NCI-H2227 (cell line): ENCODE data around the gene DTNBP1.

ENCODE experiments used
- DNase-seq: peaks from one replicate; lab custom pipeline; 2025; ENCODE audit not compliant: unreplicated experiment; lab: John Stamatoyannopoulos, UW

DTNBP1 gene

DNA sequence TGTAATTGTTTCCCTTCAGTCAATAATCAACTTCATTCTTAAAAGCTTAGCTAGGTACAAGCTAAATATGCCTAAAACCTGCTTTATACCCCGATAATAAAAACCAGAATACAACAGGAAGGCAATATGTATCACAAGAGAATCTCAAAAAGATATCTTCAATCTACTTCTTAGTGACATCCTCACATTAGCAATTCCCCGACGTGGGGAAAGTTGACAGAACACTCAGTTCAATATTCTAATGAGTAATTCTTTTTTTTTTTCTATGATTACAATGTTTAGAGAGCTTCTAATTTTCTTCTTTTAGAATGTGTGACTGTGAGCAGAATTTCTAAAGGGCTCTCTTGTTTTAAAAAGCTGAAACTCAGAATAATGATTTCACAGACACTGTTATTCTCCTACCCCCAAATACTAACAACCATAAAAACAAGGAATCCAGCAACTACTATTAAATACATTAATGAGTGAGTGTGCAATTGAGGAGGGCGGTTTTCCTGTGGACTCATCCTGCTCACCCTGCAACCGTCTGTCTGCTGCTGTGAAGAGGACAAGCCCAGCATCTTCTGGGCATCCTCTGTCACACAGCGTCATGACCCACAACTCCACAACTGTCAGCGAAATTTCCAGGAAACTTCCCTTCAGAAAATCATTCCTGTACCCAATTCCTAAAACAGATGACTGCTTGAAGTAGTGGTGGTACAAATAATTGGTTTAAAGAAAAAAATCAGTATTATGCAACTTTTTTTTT lies 68.1 kb downstream of the DTNBP1 start:
- no peak for DNase-seq

GRCh38 chr6:15593798-15594197 lies 69.0 kb downstream of the DTNBP1 start:
- no peak for DNase-seq

GRCh38 chr6:15592610-15593009 lies 70.2 kb downstream of the DTNBP1 start:
- DNase-seq = no peak

DNA sequence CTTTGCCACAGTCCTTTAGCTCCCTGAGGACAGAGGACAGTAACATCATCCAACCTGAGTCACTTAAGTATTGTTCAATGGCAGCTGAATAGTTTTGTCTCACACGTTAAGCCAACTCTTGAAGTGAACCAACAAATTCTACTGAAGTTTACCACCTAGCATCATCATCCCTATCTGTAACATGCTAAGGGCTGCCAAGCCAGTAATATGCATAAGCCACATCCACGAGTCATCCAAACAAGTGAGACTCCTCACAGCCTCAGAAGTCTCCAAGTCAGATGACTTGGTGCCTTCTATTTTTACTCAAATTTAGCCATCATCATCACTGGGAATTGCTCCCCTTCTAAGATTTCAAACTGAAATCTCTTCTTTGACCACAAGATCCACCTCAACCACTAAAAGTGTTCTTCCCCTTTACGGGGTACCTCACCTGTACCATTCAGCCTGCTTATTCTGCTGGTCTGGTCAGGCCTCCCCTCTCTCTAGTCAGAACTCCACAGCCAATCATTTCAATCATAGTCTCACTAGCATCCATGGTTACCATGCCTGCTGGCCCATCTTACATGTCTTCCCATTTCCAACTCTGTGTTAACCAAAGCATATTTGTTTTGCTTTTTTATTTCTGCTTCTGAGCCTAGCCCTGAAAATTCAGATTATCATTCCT lies 73.7 kb downstream of the DTNBP1 start:
- no peak for DNase-seq

DNA sequence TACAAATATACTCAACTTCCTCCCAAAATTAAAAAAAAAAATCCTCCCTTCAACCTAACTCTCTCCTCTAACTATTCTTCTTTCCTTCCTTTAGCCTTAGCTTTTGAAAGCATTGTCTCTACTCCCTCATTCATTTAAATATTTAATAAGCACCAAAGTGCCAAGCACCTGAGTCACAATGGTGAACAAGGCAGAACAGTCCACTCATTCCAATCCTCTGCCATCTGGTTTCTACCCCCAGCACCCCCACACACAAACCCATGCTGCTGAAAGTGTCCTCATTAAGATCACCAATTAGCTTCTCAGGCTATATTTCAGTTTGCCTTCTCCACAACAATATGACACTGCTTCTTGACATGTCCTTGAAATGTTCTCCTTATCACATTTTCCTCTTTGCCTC lies 76.3 kb downstream of the DTNBP1 start:
- DNase-seq = no peak

DNA sequence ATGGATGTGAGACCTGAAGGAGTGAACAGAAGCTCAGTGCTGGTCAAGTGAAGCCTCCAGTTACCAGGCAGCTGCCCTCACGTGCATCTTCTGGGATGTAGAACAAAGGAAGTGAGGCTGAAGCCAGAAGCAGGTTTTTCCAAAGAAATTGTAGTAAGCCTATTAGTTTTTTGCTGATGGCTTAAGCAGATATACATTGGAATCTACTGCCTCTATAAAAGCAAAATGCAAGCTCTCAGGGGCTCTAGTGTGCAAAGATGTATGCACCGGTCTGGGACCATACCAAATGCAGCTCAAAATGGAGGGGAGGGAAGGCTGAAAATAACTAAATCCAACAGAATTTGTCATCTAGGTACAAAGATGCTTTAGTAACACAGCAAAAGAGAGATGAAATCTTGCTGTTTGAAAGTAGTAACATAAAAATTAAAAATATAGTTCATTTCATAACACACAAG lies 77.0 kb downstream of the DTNBP1 start:
- no peak for DNase-seq

- DNase-seq = no peak
Measured at GRCh38 chr6:15582499-15582898, 80.3 kb downstream of the DTNBP1 start.

- DNase-seq = no peak
Measured at GRCh38 chr6:15581751-15582150, 81.1 kb downstream of the DTNBP1 start.

DNA sequence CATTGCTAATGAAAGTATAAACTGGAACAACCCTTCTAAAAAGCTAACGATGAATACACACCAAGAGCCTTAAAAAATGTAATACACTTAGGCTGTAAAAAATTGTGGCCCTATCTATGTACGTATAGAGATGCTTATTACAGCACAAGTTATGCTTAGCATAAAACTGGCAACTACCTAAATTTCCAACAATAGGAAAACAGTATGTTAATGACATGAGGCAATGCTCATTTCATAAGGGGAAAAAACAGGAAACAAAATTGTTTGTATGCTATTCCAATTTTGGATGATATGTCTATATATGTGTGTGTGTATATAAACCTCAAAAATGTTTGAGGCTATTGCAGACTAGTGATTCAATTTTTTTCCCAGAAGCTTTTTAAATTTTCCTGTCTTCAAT lies 82.5 kb downstream of the DTNBP1 start:
- DNase-seq = no peak

- DNase-seq = no peak
Measured at GRCh38 chr6:15578716-15579391, 84.0 kb downstream of the DTNBP1 start.

DNA sequence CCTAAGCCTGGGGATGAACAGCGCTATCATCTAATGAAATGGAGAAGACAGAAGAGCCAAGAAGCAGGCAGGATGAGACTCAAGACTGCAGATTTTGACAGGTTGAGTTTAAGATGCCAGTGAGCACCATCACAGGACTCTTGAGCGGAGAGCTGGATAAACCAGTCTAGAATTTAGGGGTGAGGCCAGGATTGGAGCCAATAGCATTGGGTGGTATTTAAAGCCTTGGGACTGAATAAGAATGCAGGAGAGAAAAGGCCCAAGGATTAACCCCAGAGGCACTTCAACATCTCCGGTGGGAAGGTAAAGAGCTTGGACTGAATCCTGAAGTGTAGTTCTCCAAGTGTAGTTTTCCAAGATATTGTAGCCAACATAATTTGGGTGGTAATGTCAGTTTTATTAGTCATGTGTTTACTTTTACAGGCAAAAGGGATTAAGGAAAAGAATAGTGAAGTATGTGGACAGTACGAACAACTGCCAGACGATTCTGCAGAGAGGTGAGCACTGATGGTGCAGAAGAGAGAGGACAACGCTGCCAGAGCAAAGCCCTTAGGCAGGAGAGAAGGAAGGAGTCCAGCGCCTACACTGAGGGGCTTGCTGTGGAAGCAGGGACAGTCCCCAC lies 85.2 kb downstream of the DTNBP1 start:
- no peak for DNase-seq

DNA sequence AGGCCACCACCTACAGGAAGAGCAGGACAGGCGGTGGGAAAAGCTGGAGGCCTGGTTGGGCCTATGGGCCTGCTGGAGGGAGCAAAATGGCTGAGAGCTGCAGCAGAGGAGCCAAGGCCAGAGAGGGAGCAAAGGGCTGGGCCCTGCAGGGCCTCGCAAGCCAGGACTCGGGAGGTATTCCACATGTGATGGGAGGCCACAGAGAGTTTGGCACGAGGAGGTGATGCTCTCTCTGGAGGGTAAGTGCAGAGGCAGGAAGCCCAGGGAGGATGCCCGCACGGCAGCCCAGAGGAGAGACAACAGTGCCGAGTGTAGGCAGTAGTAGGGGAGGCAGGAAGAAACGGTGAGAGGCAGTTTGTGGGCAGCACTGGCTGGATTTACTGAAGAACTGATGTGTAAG lies 85.7 kb downstream of the DTNBP1 start:
- no peak for DNase-seq

GRCh38 chr6:15575357-15576033 lies 87.3 kb downstream of the DTNBP1 start:
- DNase-seq = no peak

DNA sequence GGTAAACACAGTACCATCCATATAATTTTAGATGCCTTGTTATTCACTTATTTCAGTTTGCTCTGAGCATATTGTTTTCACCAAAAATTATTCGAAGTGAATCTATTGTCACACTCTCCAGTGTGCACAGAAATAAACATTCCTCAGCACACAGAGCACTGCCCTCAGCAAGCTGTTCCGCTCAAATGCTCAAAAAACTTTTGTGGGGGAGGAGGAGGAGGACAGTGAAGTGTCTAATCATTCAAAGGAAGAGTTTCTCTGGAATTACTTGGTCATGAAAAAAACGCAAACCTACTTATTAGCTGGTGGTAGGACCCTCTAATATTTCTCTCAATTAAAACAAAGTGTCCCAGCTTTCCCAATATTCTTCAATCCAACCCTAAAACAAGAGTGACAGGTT lies 88.3 kb downstream of the DTNBP1 start:
- DNase-seq = no peak

GRCh38 chr6:15574023-15574422 lies 88.8 kb downstream of the DTNBP1 start:
- no peak for DNase-seq

DNA sequence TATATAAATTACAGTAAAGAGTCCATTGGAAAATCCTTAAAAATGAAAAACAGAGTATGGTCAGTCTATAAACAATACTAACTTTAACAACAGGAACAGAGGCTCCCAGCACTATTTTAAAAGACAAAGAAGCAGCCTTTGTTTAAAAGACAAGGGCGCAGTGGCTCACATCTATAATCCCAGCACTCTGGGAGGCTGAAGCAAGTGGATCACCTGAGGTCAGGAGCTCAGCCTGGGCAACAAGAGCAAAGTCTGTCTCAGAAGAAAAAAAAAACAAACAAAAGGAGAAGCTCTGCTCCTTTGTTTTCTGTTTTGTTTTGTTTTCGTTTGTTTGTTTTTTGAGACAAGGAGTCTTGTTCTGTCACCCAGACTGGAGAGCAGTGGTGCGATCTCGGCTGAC lies 89.4 kb downstream of the DTNBP1 start:
- DNase-seq = no peak

- DNase-seq = no peak
Measured at GRCh38 chr6:15572296-15573016, 90.4 kb downstream of the DTNBP1 start.

GRCh38 chr6:15570171-15570570 lies 92.7 kb downstream of the DTNBP1 start:
- DNase-seq = no peak

DNA sequence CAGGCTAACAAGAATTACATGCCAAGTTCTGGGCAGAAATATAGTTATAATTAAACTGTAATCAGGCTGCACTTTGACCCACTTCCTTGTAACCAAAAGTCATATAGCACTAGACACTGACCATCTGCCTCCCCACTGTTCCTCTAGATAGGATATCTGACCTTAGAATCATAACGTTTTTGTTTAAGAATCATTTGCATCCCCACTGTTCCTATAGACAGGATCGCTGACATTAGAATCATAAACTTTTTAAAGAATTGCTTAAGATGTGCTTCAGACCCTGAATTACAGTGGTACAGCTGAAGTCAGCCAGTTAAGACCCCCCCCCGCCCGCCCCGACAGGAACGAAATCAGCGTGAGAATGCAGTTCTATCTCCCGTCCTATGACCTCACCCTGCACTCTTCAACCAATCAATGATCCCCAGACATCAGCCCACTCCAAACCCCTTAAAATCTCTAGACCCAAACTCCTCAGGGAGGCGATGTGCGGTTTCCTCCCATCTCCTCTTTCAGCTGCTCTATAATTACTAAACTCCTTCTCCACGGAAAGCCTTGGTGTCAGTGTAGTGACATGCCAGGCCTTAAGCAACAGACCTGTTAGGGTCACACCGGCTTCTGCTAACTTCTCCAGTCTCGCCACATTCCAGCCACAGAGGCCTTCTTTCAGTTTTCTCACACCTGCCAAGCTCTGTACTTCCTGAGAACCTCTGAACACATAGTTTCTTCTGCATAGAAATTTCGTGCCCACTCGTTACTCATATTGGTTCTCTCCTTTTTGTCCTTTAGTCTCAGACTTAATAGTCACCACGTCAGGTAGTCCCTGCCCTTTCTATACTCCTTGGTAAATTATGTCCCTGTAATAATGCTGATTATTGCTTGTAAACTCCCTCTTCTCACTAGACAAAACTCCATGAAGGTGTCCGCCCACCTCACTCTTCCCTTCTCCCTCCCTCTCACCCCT lies 93.5 kb downstream of the DTNBP1 start:
- peak; percentile 54 for DNase-seq
